GM19193 (cell line): Measurements from ENCODE around the gene LRRC3.

Experiments
- POLR2A ChIP-seq: IDR thresholded peaks from 4 replicates; pipeline ENCODE4 v1.6.1; 2011; ENCODE audit not compliant: insufficient read depth, insufficient read length; ENCODE audit errors: extremely low read depth

The LRRC3 gene

DNA sequence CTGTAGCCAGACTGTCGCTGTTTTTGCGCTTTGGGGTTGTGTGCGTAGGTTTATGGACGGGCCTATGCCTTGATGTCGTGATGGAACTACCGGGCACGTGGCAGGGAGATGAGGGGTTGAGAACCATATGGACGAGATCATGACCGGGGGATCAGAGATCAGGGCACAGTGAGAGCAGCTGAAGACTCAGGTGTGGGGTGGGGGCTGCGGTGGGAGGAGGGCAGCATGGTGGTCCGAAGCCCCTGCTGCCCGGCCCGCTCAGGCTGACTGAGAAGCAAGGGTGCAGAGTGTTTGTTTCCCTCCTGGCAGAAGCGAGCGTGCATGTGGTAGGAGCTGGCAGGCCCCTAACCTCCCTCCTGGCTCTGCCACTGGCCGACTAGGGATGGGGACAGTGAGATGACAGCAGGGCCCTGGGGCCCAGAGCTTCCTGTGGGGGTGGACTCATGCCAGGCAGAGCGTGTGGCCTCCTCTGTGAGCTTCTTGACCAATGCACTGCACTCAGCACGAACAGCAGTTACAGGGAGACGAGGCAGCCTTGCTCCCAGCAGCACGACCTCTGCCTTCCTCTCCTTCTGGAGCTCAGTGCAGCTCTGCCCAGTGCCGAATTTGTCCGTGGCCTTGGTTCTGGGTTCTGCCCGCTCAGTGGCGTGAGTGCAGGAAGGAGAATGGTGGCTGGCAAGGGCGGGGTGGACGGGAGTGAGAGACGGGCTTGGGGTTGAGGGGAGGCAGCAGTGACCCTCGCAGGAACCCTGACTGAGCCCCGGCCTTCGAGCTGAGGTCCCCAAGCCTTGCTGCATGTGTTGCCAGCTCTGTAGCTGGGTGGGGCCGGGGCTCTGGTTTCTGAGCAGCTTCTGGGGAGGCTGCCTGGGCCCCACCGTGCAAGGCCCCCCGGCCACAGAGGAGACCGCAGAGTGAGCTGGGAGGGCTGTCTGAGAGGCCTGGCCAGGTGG lies 22.2 kb upstream of the LRRC3 start:
- TF ChIP-seq POLR2A, result no peak

- no peak for TF ChIP-seq POLR2A
Measured at GRCh38 chr21:44433791-44434567, 21.3 kb upstream of the LRRC3 start.

DNA sequence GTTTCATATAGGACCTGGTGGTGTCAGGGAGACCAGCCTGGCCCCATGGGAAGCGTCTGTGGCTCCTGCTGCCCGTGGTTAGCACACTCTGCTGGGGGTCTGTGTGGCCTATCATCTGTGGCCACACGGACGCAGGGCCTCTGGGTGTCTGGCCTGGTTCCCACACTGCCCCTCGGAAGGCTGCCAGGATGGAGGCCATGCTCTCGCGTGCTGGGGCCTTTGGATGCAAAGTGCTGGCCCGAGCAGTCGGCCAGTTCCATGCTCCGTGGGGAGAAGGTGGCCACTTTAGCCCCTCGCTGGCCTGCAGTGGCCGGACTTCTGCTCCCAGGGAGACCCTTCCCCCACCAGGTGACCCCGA lies 20.8 kb upstream of the LRRC3 start:
- TF ChIP-seq POLR2A, result no peak

- TF ChIP-seq POLR2A, result no peak
Measured at GRCh38 chr21:44434936-44435635, 20.2 kb upstream of the LRRC3 start.

DNA sequence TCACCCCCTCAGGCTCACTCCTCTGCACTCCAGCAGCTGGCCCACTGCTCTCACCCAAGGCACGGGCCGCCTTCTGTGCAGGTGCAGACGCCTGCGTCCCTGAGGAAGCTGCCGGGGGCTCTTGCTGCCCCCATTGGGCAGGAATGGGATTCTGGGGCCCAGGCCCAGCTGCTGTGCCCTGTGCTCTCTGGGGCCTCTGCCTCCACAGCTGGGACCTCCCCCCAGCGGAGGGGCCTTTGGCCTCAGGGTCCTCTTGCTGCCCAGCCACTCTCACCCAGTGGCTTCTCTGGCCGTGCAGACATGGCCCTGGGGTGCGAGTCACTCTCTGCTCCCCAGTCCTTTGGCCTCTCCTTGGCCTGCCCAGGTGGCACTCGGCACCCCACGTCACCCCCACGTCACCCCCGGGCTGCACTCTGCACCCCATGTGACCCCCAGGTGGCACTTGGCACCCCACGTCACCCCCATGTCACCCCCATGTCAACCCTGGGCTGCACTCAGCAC lies 19.1 kb upstream of the LRRC3 start:
- no peak for TF ChIP-seq POLR2A

- TF ChIP-seq POLR2A, result no peak
Measured at GRCh38 chr21:44436958-44437357, 18.4 kb upstream of the LRRC3 start.

DNA sequence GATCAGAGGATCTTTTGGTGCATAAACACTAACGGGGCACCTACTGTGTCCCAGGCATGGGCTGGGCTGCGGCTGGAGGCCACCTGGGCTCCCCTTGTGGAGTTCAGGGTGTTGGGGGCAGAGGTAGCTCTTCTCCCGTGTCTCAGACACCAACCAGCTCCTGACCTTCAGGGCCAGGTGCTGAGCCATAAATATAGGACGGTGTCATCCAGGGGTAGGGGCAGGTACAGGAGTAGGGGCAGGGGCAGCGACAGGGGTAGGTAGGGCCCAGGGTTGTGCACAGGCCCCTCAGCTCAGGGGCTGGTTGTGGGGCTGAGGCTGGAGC lies 18.0 kb upstream of the LRRC3 start:
- TF ChIP-seq POLR2A, result no peak

DNA sequence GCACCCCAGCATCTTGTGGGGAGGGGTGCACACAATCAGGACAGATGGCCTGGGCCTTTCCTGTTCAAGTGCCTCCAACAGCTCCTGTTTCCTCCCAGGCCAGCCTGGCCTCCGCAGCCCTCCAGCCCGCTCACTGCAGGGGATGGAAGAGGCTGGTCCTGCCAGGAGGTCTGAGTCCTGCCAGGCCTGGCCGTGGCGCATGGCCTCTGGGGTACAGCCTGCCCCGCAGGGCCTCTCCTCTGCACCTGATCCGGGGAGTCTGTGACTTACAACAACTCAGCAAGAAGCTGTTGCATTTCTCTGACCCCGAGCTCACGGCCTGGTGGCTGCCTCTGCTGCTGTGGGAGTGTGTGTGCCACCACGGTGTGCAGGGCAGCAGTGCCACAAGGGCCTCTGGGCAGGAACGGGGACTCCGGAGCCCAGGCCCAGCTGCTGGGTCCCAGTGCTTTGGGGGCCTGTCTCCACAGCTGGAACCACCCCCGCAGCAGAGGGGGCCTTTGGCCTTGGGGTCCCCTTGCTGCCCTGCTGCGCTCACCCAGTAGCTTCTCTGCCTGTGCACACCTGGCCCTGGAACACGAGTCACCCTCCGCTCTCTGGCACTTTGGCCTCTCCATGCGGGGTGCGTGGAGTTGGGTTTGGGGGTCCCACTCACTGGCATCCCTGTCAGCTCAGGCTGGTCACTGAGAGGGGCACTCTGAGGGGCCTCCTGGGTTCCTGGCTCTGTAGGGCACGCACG lies 17.4 kb upstream of the LRRC3 start:
- no peak for TF ChIP-seq POLR2A

- TF ChIP-seq POLR2A, result no peak
Measured at GRCh38 chr21:44438531-44439210, 16.6 kb upstream of the LRRC3 start.

GRCh38 chr21:44439211-44439600 lies 16.1 kb upstream of the LRRC3 start:
- no peak for TF ChIP-seq POLR2A

DNA sequence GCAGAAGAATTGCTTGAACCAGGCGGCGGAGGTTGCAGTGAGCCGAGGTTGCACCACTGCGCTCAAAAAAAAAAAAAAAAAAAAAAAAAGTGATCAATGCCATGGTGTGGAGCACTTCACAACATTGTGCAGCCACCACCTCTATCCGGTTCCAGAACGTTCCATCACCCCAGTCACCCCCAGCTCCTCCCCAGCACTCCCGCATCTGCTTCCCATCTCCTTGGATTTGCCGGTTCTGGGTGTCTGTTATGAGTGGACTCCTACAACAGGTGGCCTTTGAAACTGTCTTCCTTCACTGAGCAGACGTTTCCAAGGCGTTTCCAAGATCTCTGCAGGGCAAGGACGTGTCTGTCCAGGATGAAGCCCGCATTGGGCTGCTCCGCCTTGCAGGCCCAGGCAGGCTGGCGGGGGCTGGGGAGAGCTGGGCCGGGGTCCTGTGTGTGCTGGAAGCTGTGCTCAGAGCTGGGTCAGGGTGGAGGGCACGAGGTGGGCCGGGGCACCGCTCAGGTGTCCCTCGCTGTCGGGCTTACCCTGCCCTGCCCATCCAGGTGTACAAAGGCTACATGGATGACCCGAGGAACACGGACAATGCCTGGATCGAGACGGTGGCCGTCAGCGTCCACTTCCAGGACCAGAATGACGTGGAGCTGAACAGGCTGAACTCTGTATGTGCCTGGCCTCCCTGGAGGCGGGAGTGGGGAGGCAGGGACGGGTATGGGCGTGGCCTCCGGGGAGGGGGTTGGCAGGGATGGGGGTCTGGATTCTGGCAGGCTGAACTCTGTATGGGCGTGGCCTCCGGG lies 14.9 kb upstream of the LRRC3 start:
- TF ChIP-seq POLR2A, result no peak

GRCh38 chr21:44441041-44441400 lies 14.3 kb upstream of the LRRC3 start:
- no peak for TF ChIP-seq POLR2A

- TF ChIP-seq POLR2A, result no peak
Measured at GRCh38 chr21:44441581-44442265, 13.6 kb upstream of the LRRC3 start.
